Heart left ventricle (tissue), 16 donors: ENCODE data around the gene SPO11. TPM values are rescaled to one million over a fixed set of nuclear protein-coding genes. Genes with fewer than 3 reads are reported as not detected.

Experiments used
- ATAC-seq, 4 donors: fragments of 200-7000 bp; cut with Tn5 transposase; one replicate each; pipeline ENCODE4 v1.9.1; 2020 to 2022; ENCODE audit warnings: moderate library complexity in 4 of 4, mild to moderate bottlenecking in 3 of 4, moderate number of reproducible peaks in 1 of 4
- DNase-seq, 5 donors: peaks; one replicate each; pipeline ENCODE4 v3.0.0-alpha.2; 2020
- H3K27ac ChIP-seq, 12 donors: fragments of 200-600 bp; sonication (generic) in 4 of 12; one replicate each; pipeline versions ENCODE4 v1.5.0 to v1.8.0; 2016 to 2022; ENCODE audit warnings: mild to moderate bottlenecking in 2 of 12
- H3K27me3 ChIP-seq, 9 donors: fragments of 200-600 bp; sonication (generic) in 2 of 9; one replicate each; pipeline versions ENCODE4 v1.5.1 to v1.8.0; 2016 to 2022; ENCODE audit warnings: mild to moderate bottlenecking in 3 of 9
- H3K36me3 ChIP-seq, 9 donors: fragments of 200-600 bp; sonication (generic) in 2 of 9; one replicate each; pipeline versions ENCODE4 v1.5.0 to v1.8.0; 2018 to 2022; ENCODE audit warnings: mild to moderate bottlenecking in 2 of 9
- H3K4me1 ChIP-seq, 12 donors: fragments of 200-600 bp; sonication (generic) in 4 of 12; one replicate each; pipeline versions ENCODE4 v1.5.0 to v1.8.0; 2016 to 2022; ENCODE audit warnings: mild to moderate bottlenecking in 3 of 12
- H3K4me3 ChIP-seq, 12 donors: fragments of 200-600 bp; sonication (generic) in 4 of 12; one replicate each; pipeline versions ENCODE4 v1.5.0 to v1.8.0; 2017 to 2022; ENCODE audit warnings: mild to moderate bottlenecking in 9 of 12, moderate library complexity in 4 of 12
- H3K9me3 ChIP-seq, 12 donors: fragments of 200-600 bp; sonication (generic) in 4 of 12; one replicate each; pipeline versions ENCODE4 v1.5.0 to v1.8.0; 2016 to 2022; ENCODE audit warnings: mild to moderate bottlenecking in 1 of 12
- POLR2A ChIP-seq, 2 donors: fragments of 450-650 bp; IDR thresholded peaks; one replicate each; pipeline ENCODE4 v1.6.1; 2017; ENCODE audit warnings: antibody characterized with exemption in 2 of 2, mild to moderate bottlenecking in 2 of 2, moderate library complexity in 2 of 2
- WGBS, 4 donors: extraction: QIAGEN DNeasy Blood & Tissue Kit in 2 of 4; methylation state at CpG; one replicate each; pipeline versions ENCODE4 v1.1.5 to v1.1.7; 2013 to 2018; 5-methylcytosine and 5-hydroxymethylcytosine counted together
- intact Hi-C, 10 donors: fragments of 100-400 bp; cut with DNase I; formaldehyde crosslinking; loops; one replicate each; pipeline versions ENCODE4 v1.11.1 to v1.14.2; 2022
- polyA plus RNA-seq, 2 donors: library from polyadenylated mRNA; stranded (reverse); fragments of 200-250 nt; gene quantifications; one replicate each; pipeline ENCODE4 v1.2.3, GENCODE V29; 2013
- total RNA-seq, 9 donors: library from RNA; depleted of rRNA in 2 of 9; stranded (reverse); fragments of >200 nt in 2 of 9; fragmentation: NEBNext Ultra II Directional in 3 of 9; extraction: Animal tissue kit (Norgen Biotek cat#: 25700) in 3 of 9; gene quantifications; one replicate each; pipeline versions ENCODE4 v1.1.0 to v1.2.4, GENCODE V29; 2016 to 2023
- TF ChIP-seq, protein P1 (sequence below), 12 donors: fragments of 200-600 bp; sonication (generic) in 4 of 12; IDR thresholded peaks; one replicate each; pipeline versions ENCODE4 v1.5.0 to v1.8.0; 2018 to 2022; ENCODE audit warnings: antibody characterized with exemption in 12 of 12, mild to moderate bottlenecking in 5 of 12
- donor health status: ischemic (EF 13 %, LVEDD 7.1; RV severe dilation, severe dysfunction).
- donor health status: healthy with polysubstance abuse.
- donor health status: DM: no; HTN: yes; CAD: no.
- donor health status: DM: no; HTN: no; CAD: no.
- donor health status: ischemic (EF 25% LVEDD 6.9; RV normal size, moderate dysfunction).
- donor health status: ischemic (EF 25% LVEDD 5.7; RV mildly dilated, moderate dysfunction).
- donor health status: healthy.
- donor health status: DM: yes; HTN: yes; CAD: no.
- donor health status: ischemic (EF 35%, LVEDD 5.7; RV mildly dilated, moderate dysfunction).
- donor health status: nonischemic (EF 11% LVEDD 7.7; RV severe dilation, severe dysfunction).
- donor health status: DM: yes; HTN: yes; CAD: no.
- donor health status: PGD.
- donor health status: ischemic (EF 29% LVEDD 5.4; RV normal size, mild dysfunction).
- donor health status: nonischemic (EF 23%, LVEDD 6.1; RV moderate dilation, normal function).

Gene SPO11
- total and polyA plus RNA-seq, 11 donors = not detected

GRCh38 chr20:57313230-57313629 lies 16.4 kb upstream of the SPO11 start:
- intact Hi-C loops = no loop called here
- Histone ChIP-seq H3K9me3 (no peaks in the 10 kb centered on the region), H3K27me3 (peaks cover 0 to 23% (median 0%) of the 10 kb centered on the region in 9 donors), H3K36me3 (no peaks in the 10 kb centered on the region), H3K4me1 (no peaks in the 10 kb centered on the region), H3K4me3 (no peak overlapping the region), H3K27ac (no peak overlapping the region)
- DNase-seq (no peak), ATAC-seq (no peak)
- no peak for TF ChIP-seq POLR2A (IDR thresholded peaks at IDR 0.05)
- TF ChIP-seq, protein P1, sequence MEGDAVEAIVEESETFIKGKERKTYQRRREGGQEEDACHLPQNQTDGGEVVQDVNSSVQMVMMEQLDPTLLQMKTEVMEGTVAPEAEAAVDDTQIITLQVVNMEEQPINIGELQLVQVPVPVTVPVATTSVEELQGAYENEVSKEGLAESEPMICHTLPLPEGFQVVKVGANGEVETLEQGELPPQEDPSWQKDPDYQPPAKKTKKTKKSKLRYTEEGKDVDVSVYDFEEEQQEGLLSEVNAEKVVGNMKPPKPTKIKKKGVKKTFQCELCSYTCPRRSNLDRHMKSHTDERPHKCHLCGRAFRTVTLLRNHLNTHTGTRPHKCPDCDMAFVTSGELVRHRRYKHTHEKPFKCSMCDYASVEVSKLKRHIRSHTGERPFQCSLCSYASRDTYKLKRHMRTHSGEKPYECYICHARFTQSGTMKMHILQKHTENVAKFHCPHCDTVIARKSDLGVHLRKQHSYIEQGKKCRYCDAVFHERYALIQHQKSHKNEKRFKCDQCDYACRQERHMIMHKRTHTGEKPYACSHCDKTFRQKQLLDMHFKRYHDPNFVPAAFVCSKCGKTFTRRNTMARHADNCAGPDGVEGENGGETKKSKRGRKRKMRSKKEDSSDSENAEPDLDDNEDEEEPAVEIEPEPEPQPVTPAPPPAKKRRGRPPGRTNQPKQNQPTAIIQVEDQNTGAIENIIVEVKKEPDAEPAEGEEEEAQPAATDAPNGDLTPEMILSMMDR (IDR thresholded peaks at IDR 0.05) = no peak
- WGBS, 4 donors = 64 to 86% (median 65%) methylated on average over 5 of the region's 5 CpGs

- Histone ChIP-seq H3K4me3 (no peak overlapping the region), H3K4me1 (no peaks in the 10 kb centered on the region), H3K36me3 (no peaks in the 10 kb centered on the region), H3K9me3 (no peaks in the 10 kb centered on the region), H3K27me3 (peaks cover 0 to 24% (median 0%) of the 10 kb centered on the region in 9 donors), H3K27ac (no peak overlapping the region)
- 88 to 92% (median 89%) methylated on average over 5 of the region's 5 CpGs for WGBS, 4 donors
- intact Hi-C loops = no loop called here
- no peak for ATAC-seq
- TF ChIP-seq, protein P1 (IDR thresholded peaks at IDR 0.05) = no peak
- TF ChIP-seq POLR2A (IDR thresholded peaks at IDR 0.05) = no peak
- DNase-seq = no peak
These were observed 15.7 kb upstream of the SPO11 start for GRCh38 chr20:57313951-57314350.

DNA sequence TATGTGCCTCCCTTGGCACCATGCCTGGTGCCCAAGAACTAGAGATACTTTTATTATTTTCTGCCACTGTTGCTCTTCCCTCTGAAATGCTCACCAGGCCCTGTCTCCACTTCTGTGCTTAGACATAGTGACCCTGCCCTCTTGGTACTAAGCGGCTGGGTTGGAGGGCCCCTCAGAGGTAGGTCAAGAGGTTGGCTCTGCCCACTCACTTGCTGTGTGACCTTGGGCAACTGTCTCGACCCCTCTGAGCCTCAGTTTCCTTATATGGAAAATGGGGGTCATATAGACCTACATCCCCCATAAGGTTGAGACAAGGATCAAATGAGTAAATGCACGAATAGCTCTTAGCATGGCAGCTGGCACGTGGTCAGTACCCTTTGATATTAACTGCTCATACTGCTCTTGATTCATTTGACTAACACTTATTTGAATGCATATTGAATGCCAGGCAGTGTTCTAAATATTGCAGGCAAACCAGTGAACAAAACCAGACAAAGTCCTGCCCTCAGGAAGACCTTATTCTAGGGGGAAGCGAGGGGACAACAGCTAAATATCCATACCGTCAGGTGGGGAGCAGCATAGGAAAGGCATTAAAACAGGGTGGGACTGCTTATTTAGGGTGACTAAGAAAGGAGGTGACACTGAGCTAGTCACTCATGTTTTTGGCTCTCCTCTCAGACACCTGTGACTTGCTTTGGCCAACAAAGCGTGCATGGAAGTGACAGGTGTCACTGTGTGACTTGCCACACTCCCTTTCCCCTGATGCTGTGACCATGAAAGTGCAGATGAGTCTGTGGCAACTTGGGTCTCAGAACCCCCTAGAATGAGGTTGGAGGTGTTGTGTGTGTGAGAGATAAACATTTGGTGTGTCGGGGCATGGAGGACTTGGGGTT lies 14.3 kb upstream of the SPO11 start:
- peaks cover 0 to 31% (median 0%) of the 10 kb centered on the region in 9 donors for H3K27me3 ChIP-seq
- no peaks in the 10 kb centered on the region for H3K9me3 ChIP-seq
- WGBS, 4 donors = 79 to 86% (median 82%) methylated on average over 8 of the region's 8 CpGs
- H3K4me1 ChIP-seq = no peaks in the 10 kb centered on the region
- no peaks in the 10 kb centered on the region for H3K36me3 ChIP-seq
- no peak for TF ChIP-seq POLR2A (IDR thresholded peaks at IDR 0.05)
- TF ChIP-seq, protein P1 (IDR thresholded peaks at IDR 0.05) = no peak
- DNase-seq (no peak), ATAC-seq (no peak)
- H3K27ac ChIP-seq = no peak overlapping the region
- intact Hi-C loops = no loop called here
- H3K4me3 ChIP-seq = no peak overlapping the region

DNA sequence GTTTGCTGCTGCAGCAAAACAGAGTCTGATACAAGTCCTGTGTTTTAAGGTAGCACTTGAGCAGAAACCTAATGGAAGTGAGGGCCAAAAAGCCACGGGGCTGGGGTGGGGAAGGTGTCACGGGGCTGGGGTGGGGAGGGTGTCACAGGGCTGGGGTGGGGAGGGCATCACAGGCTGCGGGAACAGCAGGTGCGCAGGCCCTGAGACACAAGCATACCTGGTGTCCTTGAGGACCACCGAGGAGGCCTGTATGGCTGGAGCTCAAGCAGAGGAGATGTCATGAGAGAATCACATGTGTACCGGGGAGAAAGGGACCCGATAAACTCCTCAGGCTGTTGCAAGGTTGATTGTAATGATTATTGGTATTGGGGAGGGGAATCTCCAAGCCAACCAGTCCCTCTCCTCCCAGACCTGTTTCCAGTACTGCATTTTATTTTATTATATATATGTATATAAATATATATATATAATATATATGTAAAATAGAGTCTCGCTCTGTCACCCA lies 13.6 kb upstream of the SPO11 start:
- DNase-seq (no peak), ATAC-seq (no peak)
- Histone ChIP-seq H3K36me3 (no peaks in the 10 kb centered on the region), H3K27me3 (peaks cover 0 to 29% (median 0%) of the 10 kb centered on the region in 9 donors), H3K27ac (no peak overlapping the region), H3K4me3 (no peak overlapping the region), H3K4me1 (no peaks in the 10 kb centered on the region), H3K9me3 (no peaks in the 10 kb centered on the region)
- no peak for TF ChIP-seq POLR2A (IDR thresholded peaks at IDR 0.05)
- TF ChIP-seq, protein P1 (IDR thresholded peaks at IDR 0.05) = no peak
- WGBS, 4 donors = 85 to 88% (median 85%) methylated on average over 8 of the region's 8 CpGs
- intact Hi-C loops = no loop called here
